Breast epithelium (tissue), 4 donors: ENCODE results near the gene MRPL47. TPM values are rescaled to one million over a fixed set of nuclear protein-coding genes. Genes with fewer than 3 reads are reported as not detected.

Experiments
- DNase-seq, 2 donors: peaks; one replicate each; pipeline ENCODE4 v3.0.0-alpha.2; 2019; ENCODE audit warnings: low spot score in 2 of 2
- H3K27ac ChIP-seq, 2 donors: fragments of 200-600 bp; sonication (generic) in 1 of 2; one replicate each; pipeline ENCODE4 v1.5.1; 2016 to 2019; ENCODE audit warnings: mild to moderate bottlenecking in 1 of 2
- H3K27me3 ChIP-seq, 2 donors: fragments of 200-600 bp; sonication (generic) in 1 of 2; one replicate each; pipeline versions ENCODE4 v1.5.1 to v1.6.0; 2017 to 2019; ENCODE audit warnings: control low read depth in 1 of 2, mild to moderate bottlenecking in 1 of 2
- H3K36me3 ChIP-seq: fragments of 200-600 bp; one replicate; pipeline ENCODE4 v1.5.1; 2019
- H3K4me1 ChIP-seq, 2 donors: fragments of 200-600 bp; sonication (generic); one replicate each; pipeline ENCODE4 v1.5.1; 2016 to 2019; ENCODE audit warnings: control low read depth in 1 of 2
- H3K4me3 ChIP-seq, 3 donors: fragments of 200-600 bp; sonication (generic); 1 replicate in 2 of 3; 2 replicates in 1 of 3; pipeline ENCODE4 v1.5.1; 2016 to 2019; ENCODE audit warnings: mild to moderate bottlenecking in 3 of 3, moderate library complexity in 2 of 3
- H3K9me3 ChIP-seq, 2 donors: fragments of 200-600 bp; sonication (generic) in 1 of 2; one replicate each; pipeline ENCODE4 v1.5.1; 2016 to 2019; ENCODE audit warnings: control low read depth in 1 of 2
- CTCF ChIP-seq, 3 donors: fragments of 450-650 bp; IDR thresholded peaks; one replicate each; pipeline ENCODE4 v1.5.1; 2016 to 2017; ENCODE audit warnings: antibody characterized with exemption in 3 of 3, mild to moderate bottlenecking in 3 of 3, moderate library complexity in 3 of 3
- POLR2A ChIP-seq: fragments of 450-650 bp; IDR thresholded peaks from one replicate; pipeline ENCODE4 v1.6.1; 2016; ENCODE audit warnings: antibody characterized with exemption, mild to moderate bottlenecking, moderate library complexity
- POLR2AphosphoS5 ChIP-seq, 3 donors: sonication (generic); formaldehyde crosslinking; IDR thresholded peaks; one replicate each; pipeline ENCODE4 v1.6.1; 2017; ENCODE audit warnings: antibody characterized with exemption in 3 of 3
- intact Hi-C: fragments of 100-400 bp; cut with DNase I; formaldehyde crosslinking; loops from one replicate; pipeline ENCODE4 v1.15.1; 2023; ENCODE audit warnings: low total_unique reads
- total RNA-seq, 3 donors: library from RNA; depleted of rRNA; stranded (reverse); fragments of >200 nt; gene quantifications; one replicate each; pipeline ENCODE4 v1.1.0, GENCODE V29; 2016

The MRPL47 gene
- total RNA-seq, 3 donors from 2014 or later, result 21.4 to 28.5 (median 23.4) TPM

GRCh38 chr3:179622023-179622422 lies 17.6 kb upstream of the MRPL47 start:
- Histone ChIP-seq H3K9me3 (no peaks in the 10 kb centered on the region), H3K4me1 (no peaks in the 10 kb centered on the region), H3K4me3 (no peak overlapping the region), H3K27ac (no peak overlapping the region), H3K36me3 (no peaks in the 10 kb centered on the region), H3K27me3 (no peaks in the 10 kb centered on the region)
- no peak for DNase-seq
- TF ChIP-seq CTCF (IDR thresholded peaks at IDR 0.05), result no peak
- no peak for TF ChIP-seq POLR2AphosphoS5 (IDR thresholded peaks at IDR 0.05)
- no peak for TF ChIP-seq POLR2A
- intact Hi-C loops, result no loop called here

GRCh38 chr3:179615458-179616173 lies 11.2 kb upstream of the MRPL47 start:
- TF ChIP-seq POLR2A (no peak), CTCF (IDR thresholded peaks at IDR 0.05) (no peak), POLR2AphosphoS5 (IDR thresholded peaks at IDR 0.05) (no peak)
- Histone ChIP-seq H3K9me3 (no peaks in the 10 kb centered on the region), H3K27me3 (no peaks in the 10 kb centered on the region), H3K36me3 (no peaks in the 10 kb centered on the region), H3K27ac (no peak overlapping the region), H3K4me3 (no peak overlapping the region), H3K4me1 (no peaks in the 10 kb centered on the region)
- DNase-seq, result no peak
- intact Hi-C loops, result no loop called here

DNA sequence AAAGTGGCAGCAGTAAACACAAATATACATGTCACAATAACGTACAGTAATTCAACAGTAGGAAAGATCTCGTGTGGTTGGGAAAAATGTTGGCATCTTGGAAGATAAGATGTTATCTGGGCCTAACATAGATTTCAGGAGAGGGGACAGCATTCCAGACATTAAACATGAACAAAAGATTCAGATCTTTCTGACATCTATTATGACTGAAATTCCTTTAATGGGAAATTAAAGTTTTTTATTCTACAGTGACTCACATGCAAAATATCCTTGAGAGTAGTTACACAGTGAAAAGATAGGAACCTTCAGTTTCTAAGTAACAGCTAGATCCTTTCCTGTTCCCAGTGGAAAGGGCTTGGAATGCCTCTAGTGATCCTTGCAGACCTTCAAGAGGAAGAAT lies 9.4 kb upstream of the MRPL47 start:
- Histone ChIP-seq H3K9me3 (no peaks in the 10 kb centered on the region), H3K27ac (no peak overlapping the region), H3K36me3 (no peaks in the 10 kb centered on the region), H3K4me1 (no peaks in the 10 kb centered on the region), H3K27me3 (no peaks in the 10 kb centered on the region), H3K4me3 (no peak overlapping the region)
- intact Hi-C loops, result no loop called here
- no peak for DNase-seq
- TF ChIP-seq POLR2AphosphoS5 (IDR thresholded peaks at IDR 0.05) (no peak), POLR2A (no peak), CTCF (IDR thresholded peaks at IDR 0.05) (no peak)

- Histone ChIP-seq H3K27me3 (no peaks in the 10 kb centered on the region), H3K4me3 (no peak overlapping the region), H3K36me3 (no peaks in the 10 kb centered on the region), H3K4me1 (no peaks in the 10 kb centered on the region), H3K27ac (no peak overlapping the region), H3K9me3 (no peaks in the 10 kb centered on the region)
- no peak for DNase-seq
- TF ChIP-seq CTCF (IDR thresholded peaks at IDR 0.05) (no peak), POLR2AphosphoS5 (IDR thresholded peaks at IDR 0.05) (no peak), POLR2A (no peak)
- intact Hi-C loops, result no loop called here
These were observed 5.6 kb upstream of the MRPL47 start for GRCh38 chr3:179610066-179610465.

GRCh38 chr3:179608931-179609720 lies 4.7 kb upstream of the MRPL47 start:
- intact Hi-C loops, result no loop called here
- Histone ChIP-seq H3K4me1 (no peaks in the 10 kb centered on the region), H3K36me3 (no peaks in the 10 kb centered on the region), H3K4me3 (no peak overlapping the region), H3K27me3 (no peaks in the 10 kb centered on the region), H3K27ac (no peak overlapping the region), H3K9me3 (no peaks in the 10 kb centered on the region)
- TF ChIP-seq CTCF (IDR thresholded peaks at IDR 0.05), result no peak
- TF ChIP-seq POLR2AphosphoS5 (IDR thresholded peaks at IDR 0.05), result no peak
- no peak for TF ChIP-seq POLR2A
- DNase-seq, result no peak
